ENCODE data around the gene TRIM62.
"Not testable (repeated sequence)": the region's sequence is repeated elsewhere in the genome, so short reads cannot be mapped to it uniquely, and the experiment has no call there.

The TRIM62 gene

DNA sequence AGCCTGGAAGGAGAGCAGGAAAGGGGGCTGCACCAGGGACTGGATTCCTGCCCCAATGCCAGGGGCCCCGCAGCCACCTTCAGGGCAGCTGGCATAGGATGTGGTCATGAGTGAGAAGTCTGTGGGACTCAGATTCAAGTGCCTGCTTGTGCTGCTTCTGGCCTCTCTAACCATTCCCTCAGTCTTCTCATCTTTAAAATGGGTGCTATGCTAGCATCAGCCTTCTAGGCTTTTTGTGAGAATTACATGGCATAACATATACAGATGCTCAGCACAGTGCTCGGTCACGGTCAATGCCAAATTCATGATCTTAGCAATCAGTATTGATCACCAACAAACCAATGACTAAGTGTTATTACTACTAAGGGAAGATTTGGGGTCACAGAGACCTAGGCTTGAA lies 23.5 kb downstream of the TRIM62 start:
- DNase-seq (ENCODE audit: low spot score), result no peak

DNA sequence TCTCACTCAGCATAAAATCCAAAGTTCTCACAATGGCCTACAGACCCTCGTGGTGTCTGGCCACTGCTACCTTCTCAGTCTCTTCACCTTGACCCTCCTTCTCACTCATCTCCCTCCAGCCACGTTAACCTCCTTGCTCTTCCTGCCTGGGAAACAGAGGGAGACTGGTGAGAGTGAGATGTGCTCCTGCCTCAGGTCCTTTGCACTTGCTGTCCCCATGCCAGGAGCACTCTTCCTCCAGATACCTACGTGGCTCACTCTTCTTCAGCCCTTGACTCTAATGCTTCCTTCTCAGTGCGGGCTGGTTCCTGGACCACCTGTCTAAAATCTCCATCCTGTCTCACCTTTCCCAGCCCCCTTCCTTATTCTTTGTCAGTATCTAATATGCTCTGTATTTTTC lies 24.7 kb downstream of the TRIM62 start:
- DNase-seq (ENCODE audit: low spot score), result no peak

DNA sequence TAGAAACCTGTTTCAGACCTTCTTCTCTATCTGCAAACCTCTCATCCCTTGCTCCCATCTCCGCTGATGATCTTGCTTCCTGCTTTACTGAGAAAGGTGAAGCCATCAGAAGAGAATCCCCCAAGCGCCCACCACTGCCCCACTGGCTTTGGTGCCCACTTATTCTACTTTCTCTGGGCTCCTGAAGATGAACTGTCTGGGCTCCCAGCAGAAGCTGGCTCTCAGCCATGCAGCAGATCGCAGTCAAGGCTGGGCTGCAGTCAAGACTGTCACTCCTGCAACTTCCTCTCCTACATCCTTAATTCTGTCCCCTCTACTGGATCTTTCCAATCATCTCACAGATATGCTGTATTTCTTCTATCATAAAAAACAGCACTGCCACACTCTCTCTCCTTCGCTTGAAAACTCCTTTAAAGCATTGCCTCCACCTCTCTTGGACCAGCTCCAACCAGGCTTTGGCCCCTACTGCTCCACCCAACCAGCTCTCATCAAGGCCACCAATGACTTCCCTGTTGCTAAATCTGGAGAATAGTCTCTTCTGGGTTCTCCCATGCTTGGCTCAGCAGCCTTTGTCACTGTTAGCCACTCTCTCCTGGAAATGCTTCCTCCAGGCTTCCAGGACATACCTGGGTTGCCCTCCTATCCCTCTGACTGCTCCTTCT lies 25.8 kb downstream of the TRIM62 start:
- no peak for DNase-seq (ENCODE audit: low spot score)

DNA sequence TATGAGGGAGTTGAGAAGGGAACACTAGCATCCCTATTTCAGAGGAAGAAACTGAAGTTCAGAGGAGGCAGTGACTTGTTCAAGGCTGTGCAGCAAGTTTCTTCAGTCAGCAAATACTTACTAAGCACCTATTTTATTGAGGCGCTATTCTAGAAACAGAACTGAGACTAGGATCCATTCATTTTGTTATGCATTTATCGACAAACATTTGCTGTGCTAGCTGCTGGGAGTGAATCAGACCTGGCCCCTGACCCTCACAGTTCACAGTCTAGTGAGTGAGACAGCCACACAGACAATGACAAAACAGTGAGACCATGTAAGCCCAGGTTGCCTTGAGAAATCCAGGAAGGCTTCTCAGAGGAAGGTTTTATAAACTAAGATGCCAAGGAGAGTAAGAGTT lies 28.2 kb downstream of the TRIM62 start:
- no peak for DNase-seq (ENCODE audit: low spot score)

DNA sequence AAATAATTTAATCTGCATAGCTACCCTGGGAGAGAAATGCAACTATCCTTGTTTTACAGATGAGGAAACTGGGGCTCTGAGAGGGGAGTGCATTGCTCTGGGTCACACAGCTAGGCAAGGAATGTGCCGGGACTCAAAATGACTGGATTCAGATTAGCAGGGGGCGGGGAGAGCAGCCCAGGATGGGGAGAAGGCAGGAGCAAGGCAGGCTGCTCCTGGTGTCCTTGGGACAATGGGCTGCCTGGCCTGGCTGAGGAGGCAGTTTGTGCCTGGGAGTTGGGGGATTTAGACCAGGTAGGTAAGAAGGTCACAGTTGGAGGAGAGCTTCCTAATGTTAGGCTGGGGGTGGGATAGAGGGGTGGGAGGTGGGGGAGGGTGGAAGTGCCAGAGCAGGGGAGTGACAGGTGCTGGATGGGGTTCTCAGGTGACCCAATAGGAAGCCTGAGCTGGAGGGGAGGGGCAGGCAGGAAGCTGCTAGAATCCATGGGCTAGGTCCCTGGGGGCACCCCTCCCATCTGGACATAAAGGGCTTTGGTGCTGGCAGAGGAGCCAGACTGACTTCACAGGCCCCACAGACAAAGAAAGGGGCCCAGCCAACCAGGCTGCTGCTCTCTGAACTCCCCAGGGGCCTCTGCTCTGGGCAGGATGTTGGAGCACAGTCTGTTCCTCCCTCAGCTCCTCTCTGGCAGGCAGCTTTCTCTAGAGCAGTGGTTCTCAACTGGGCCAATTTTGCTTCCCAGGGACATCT lies 29.0 kb downstream of the TRIM62 start:
- DNase-seq (ENCODE audit: low spot score), result peak; percentile 29

DNA sequence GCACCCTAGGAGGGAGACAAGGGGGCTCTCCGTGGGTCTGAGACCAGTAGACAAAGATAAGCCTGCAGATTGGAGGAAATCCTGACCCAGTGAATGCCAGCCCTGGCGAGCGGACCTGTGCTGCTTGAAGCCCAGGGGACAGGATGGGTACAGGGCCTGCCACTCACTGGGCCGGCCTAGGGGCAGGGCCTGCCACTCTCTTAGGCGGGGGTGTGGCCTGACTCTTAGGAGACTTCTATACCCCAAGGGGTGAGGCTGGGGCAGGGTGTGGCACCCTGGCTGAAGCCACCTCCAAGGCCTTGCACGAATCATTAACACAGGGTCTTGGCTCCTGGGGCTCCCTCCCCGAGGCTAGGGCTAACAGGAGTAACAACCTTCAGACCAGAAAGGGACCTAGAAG lies 30.7 kb downstream of the TRIM62 start:
- no peak for DNase-seq (ENCODE audit: low spot score)

DNA sequence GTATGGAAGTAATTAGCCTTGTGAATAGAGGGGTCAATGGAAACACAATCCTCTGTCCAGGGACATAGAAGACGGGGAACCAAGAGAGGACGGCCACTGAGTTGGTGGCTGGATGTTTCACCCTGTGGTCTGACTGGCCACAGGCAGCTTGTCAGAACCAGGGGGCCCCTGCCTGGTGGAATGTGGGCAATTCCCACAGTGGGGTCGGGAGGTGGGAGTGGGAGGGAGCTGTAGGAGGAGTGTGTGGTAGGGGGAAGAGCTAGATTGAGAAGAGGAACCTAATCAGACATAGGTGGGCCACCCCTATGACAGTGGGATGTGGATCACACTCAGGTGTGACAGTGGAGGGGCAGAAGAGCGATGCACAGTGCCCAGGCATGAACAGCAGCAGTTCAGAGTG lies 31.3 kb downstream of the TRIM62 start:
- no peak for DNase-seq (ENCODE audit: low spot score)

DNA sequence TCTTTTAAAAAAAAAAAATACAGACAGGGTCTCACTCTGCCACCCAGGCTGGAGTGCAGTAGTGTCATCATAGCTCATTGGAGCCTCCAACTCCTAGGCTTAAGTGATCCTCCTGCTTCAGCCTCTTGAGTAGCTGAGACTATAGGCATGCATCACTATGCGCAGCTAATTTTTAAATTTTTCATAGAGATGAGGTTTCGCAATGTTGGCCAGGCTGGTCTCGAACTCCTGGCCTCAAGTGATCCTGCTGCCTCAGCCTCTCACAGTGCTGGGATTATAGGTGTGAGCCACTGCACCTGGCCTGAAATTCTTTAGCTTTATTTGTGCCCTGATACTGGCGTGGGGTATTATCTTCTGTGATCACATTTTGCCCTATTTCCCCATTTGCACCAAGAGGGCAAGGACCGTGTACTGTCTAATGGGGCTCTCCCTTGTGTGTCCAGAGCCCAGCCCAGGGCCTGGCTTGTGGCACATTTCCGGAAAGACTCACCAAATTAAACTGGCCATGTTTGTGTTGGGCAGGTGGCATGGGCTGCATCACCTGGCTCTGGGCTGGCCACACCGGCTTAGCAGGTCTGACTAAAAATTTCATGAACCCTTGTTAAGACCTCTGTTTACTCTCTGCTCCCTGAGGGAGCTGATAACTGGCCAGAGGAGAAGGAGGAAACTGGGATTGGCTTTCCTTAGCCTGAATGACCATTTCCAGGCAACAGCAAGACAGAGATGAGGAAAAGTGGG lies 32.2 kb downstream of the TRIM62 start:
- no peak for DNase-seq (ENCODE audit: low spot score)

DNA sequence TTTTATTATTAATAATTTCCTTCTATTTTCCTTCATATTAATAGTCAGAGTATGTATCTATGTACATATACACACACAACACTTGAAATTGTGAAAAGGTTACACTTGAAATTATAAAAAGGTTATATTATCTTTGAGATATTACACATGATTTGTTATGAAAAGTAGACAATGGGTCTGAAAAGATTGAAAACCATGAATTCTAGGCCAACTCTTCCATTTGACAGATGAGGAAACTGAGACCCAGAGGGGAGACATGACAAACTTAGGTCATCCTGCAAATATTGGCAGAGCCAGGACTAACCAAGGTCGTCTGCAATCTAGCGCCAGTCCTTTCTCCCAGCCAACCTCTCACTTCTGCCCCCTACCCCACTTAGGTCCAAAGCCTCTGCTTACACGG lies 33.2 kb downstream of the TRIM62 start:
- DNase-seq (ENCODE audit: low spot score), result no peak

DNA sequence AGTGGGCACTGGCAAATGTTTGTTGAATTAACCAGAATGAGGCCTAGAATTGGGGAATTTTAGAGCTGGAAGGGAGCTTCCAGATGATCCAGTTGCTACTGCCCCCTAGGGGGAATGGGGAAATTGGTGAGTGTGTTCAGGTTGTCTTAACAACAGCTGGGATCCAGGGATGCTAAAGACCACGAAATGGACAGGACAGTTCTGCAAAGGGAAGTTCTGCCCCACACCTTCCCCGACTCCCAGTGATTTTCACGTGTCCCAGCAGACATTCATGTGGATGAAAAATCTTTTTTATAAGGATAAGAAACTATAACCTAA lies 33.9 kb downstream of the TRIM62 start:
- DNase-seq (ENCODE audit: low spot score), result peak; percentile 61

DNA sequence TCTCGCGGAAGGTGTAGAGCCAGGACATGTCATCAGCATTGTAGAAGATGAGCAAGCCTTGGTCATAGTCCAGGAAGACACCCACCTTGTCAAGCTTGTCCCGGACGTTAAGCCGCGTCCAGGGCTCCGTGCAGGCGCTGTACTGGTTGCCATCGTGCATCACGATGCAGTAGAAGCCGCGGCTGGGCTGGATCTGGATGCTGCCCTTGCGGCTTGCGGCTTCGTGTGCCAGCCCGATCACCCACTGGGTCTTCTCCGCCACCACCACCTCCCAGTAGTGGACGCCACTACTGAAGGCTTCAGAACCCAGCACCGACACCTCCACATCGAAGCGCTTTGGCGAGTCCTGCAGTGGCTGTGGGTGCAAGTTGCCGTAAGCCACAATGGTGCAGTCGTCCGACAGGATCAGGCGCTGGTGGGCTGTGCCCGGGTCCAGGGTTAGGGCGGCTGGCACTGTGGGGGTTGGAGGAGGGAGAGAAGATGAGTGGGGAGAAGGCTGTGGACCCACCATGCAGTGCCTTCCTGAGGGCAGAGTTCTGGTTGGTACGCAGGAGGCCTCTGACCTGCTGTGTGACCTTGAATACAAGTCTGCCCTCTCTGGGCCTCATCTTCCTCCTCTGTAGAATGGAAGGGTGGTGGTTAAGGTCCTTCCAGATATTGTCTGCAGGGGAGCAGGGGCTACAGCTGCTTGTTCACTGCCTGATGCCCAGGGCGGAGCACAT lies 34.4 kb downstream of the TRIM62 start:
- DNase-seq (ENCODE audit: low spot score), result no peak

DNA sequence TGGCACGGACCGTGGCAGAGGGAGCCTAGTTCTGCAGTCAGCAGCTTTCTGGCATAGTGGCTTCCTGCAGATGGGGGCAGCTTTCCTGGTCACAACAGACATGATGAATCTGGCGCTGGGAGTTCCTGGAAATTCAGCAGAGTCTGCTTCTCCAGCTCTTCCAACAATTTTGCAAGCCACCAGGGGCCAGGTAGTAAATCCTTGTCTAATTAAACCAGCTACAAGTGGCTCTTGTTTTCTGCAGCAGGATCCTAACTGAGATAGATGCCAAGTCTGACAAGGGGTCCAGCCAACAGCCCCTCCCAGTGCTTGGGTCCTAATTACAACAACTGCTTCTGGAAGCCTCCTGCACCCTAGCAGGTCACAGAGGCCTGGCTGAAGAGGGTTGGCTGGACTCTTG lies 35.8 kb downstream of the TRIM62 start:
- no peak for DNase-seq (ENCODE audit: low spot score)

DNA sequence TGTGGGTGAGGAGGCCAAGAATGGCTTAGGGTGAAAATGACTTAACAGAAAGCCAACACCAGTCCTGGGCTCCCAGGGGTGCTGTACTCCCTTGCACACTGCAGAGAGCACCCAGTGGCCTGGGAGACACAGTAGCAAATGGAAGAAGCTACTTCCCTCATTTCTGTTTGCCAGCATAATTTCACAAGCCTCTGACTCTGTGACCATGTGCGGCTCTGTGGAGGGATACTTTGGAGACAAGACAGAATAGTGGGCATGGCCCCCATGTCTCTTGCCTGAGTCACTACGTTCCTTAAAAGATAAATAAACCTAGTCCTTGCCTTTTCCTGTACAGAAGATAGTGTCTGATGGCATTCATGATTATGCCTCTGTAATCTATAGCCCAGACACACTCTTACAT lies 38.1 kb downstream of the TRIM62 start:
- peak; percentile 56 for DNase-seq (ENCODE audit: low spot score)

DNA sequence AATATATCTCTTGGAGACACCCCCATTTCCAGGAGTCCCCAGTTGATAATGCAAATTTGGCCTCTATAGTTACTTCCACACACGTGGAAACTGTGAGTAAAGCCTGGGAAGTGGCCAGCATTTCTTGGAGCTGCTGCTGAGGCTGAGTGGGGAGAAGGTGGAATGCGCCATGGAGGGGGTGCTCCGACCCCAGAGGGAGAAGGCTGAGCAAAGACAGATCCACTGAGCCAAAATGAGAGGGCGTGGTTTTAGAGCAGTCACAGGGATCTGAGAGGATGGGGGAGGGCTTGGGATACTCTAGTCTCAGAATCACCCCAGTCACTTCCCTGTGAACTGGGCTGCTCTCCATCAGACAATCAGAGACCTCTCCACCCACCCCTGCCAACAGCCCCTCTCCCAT lies 38.7 kb downstream of the TRIM62 start:
- no peak for DNase-seq (ENCODE audit: low spot score)

DNA sequence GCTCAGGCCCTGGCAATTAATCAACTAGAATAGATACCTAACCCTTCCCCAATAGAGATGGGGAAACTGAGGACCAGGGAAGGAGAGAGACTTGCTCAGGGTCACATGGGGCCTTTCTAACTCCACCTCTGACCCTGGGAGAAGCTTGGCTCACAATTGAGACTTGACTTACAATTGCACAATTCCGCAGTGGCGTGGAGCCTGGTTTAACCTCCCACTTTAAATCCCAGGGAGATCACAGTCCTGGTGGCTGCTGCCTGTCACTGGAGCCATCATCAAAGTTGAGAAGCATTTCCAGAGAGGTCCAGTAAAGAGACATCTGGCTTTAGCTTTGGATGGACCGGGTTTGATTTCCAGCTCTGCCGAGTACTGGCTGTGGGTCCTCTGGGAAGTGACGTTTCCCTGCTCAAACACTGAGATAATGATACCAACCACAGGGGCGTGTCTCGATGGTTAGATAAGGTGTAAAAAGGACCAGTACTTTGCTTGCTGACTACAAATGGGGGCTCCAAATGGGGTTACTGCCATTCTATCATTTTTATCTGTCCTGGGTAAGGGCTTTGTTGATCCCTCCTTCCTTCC lies 39.3 kb downstream of the TRIM62 start:
- DNase-seq (ENCODE audit: low spot score), result no peak

DNA sequence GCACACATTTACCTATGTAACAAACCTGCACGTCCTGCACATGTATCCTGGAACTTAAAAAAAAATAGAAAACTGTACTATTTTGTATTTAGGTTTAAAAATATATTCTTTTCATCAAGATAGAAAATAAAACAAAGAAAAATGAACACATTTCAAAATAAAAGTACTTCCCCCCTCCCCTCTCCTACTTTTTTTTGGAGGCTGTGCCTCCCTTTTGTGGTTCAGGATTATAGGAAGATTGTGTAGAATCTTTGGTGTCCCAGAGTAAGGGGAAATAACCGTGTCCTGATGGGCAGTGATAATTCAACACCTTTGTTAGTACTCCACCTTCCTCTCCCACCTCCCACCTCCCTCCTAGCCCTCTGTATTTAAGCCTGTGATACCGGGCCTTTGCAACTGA lies 40.1 kb downstream of the TRIM62 start:
- DNase-seq (ENCODE audit: low spot score), result no peak

DNA sequence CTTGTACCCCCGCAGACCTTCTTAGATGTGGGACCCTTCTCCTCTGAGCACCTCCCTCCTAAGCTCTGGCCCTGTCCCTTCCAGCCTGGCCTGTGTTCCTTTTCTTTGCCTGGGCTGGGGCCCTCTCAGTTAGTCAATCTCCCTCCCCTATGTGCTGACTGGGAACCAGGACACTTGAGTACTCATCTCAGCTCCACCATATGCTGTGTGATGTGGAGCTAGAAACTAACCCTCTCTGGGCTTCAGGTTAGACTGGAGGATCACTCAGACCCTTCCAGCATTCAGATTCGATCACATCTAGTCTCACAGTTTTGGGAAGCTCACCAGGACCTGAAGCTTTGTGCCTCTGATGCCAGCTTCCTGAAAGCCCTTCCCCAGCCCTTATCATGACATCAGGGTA lies 40.6 kb downstream of the TRIM62 start:
- DNase-seq (ENCODE audit: low spot score), result no peak

DNA sequence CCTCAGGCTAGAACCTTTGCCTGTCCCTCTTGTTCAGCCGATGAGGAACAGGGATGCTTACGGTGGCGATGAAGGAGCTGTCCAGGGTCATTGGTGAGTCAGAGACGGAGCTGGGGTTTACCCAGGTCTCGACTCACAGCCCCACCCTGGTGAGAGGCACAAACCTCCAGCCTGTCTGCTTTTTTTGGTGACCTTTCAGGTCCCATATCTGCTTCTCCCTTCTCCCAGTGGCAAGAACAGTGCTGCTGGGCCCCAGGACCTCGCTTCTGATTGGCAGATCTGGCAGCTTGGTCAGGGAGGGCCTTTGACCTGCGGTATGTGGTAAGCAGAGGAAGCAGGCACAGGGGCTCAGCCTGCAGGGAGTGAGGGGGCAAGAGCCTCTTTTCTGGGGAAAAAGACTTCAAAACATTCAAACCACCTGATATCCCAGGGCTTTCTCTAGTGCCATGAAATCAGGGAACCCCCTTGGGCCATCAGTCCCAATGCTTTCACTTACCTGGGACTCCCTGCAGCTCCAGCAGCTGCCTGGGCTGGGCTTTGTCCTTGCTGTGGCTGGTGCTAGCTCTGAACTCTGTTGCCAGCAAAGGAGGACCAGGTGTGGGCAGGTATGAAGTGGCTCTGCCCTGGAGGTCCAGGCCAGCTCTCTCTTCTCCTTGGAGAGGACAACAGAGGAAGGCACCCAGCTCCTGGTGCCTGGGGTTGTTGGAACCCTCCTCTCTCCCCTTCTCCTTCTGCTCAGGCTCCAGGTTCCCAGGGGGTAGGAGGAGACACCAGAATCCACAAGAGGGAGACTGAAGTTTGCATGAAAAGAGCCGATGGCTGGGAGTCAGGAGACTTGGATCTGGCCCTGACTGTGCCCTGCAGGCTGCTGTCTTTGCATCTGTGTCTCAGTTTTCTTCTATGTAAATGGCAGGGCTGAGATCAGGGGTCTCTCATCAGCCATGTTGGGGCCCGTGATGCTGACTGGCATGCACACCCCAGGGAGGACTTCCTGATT lies 41.4 kb downstream of the TRIM62 start:
- DNase-seq (ENCODE audit: low spot score), result peak; percentile 34

DNA sequence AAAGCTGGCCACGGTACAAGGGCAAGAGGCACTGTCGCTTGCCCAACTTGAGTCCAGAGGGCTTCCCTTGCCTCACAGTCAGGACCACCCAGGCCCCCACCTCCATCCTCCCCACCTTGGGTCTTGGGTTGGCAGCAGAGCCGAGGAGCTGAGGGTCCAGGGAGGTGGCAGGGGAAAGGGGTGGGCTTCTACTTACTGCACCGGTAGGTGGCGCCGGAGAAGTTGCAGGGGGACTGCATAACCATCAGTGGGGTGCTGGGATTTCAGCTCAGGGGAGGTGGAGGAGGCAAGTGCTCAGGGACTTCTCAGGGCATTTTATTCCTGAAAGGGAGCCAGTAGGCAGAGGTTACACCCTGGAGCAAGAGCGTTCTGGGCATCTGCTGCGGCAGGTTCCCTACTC lies 44.0 kb downstream of the TRIM62 start:
- DNase-seq (ENCODE audit: low spot score), result no peak

DNA sequence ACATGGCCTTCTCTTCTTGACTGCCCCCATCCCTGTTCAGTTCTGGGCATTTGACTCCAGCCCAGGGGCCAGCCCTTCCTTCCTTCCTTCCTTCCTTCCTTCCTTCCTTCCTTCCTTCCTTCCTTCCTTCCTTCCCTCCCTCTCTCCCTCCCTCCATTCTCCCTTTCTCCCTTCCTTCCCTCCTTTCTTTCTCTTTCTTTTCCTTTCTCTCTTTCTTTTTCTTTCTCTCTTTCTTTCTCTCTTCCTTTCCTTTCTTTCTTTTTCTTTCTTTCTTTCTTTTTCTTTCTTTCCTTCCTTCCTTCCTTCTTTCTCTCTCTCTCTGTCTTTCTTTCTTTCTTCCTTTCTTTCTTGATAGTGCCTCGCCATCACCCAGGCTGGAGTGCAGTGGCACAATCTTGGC lies 45.8 kb downstream of the TRIM62 start:
- not testable (repeated sequence) for DNase-seq (ENCODE audit: low spot score)

DNA sequence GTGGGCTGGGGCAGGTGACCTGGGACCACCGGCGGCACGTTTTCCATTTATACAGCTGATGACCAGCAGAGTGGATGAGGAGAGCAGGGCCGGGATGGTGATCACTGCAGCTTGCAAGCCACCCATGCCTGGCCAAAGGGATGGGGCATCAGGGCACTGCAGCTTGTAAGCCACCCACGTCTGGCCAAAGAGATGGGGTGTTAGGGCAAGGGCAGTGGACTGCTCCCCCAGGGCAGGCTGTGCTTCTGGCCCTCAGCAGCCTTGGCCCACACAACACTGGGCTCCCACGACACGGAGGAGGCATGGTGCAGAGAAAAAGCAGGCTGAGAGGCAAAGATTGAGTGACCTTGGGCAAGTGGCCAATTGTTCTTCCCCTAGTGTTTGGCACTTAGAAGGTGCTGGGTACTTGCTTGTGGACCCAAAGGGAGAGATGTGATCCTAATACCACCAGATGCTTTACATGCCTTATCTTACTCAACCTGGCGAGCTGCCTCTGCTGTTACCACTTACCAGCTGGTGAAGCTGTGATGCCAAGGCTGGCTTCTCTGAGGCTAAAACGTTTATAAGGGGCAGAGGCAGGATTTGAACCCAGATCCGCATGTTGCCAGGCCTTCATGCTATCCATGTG lies 48.3 kb downstream of the TRIM62 start:
- no peak for DNase-seq (ENCODE audit: low spot score)

All from AG20443 (cell line).